Kidney (tissue), 14 donors: ENCODE data around the gene TSACC. TPM values are rescaled to one million over a fixed set of nuclear protein-coding genes. Genes with fewer than 3 reads are reported as not detected.

ENCODE experiments used
- DNase-seq, 5 donors: peaks; one replicate each; pipeline ENCODE4 v3.0.0-alpha.2; 2013 to 2020
- FAIRE-seq: peaks from 2 replicates; lab custom pipeline; 2012; peaks lifted over from hg19 to GRCh38; lab: Jason Lieb, UNC
- H3K27ac ChIP-seq, 2 donors: one replicate each; pipeline ENCODE4 v1.7.0; 2013; ENCODE audit warnings: low read depth in 2 of 2, low read length in 2 of 2, inconsistent platforms in 1 of 2
- H3K27me3 ChIP-seq: one replicate; pipeline ENCODE4 v1.7.1; 2013; ENCODE audit warnings: low read length, inconsistent platforms; ENCODE audit not compliant: control insufficient read depth, insufficient read depth
- H3K36me3 ChIP-seq, 3 donors: one replicate each; pipeline versions ENCODE4 v1.7.0 to v1.7.1; 2013; ENCODE audit warnings: low read length in 3 of 3, control low read depth in 1 of 3, inconsistent platforms in 1 of 3; ENCODE audit not compliant: insufficient read depth in 3 of 3, control insufficient read depth in 2 of 3
- H3K4me1 ChIP-seq, 3 donors: one replicate each; pipeline versions ENCODE4 v1.7.0 to v1.7.1; 2013; ENCODE audit warnings: low read length in 3 of 3, inconsistent platforms in 1 of 3, low read depth in 1 of 3; ENCODE audit not compliant: control insufficient read depth in 2 of 3, insufficient read depth in 2 of 3
- H3K4me3 ChIP-seq, 3 donors: one replicate each; pipeline versions ENCODE4 v1.7.0 to v1.8.1; 2013; ENCODE audit warnings: low read length in 3 of 3, control low read depth in 1 of 3, inconsistent platforms in 1 of 3
- H3K9ac ChIP-seq, 3 donors: one replicate each; pipeline versions ENCODE4 v1.7.0 to v1.7.1; 2013; ENCODE audit warnings: low read length in 3 of 3, control low read depth in 1 of 3, inconsistent platforms in 1 of 3
- H3K9me3 ChIP-seq, 3 donors: one replicate each; pipeline versions ENCODE4 v1.7.0 to v1.7.1; 2013; ENCODE audit warnings: low read length in 3 of 3, control low read depth in 1 of 3, inconsistent platforms in 1 of 3; ENCODE audit not compliant: control insufficient read depth in 2 of 3, insufficient read depth in 1 of 3
- CTCF ChIP-seq: IDR thresholded peaks from 3 replicates; pipeline ENCODE4 v1.5.1; 2012; ENCODE audit warnings: mild to moderate bottlenecking, moderate library complexity, borderline replicate concordance; ENCODE audit not compliant: insufficient read depth; ENCODE audit errors: extremely low read depth
- intact Hi-C: fragments of 100-400 bp; cut with DNase I; formaldehyde crosslinking; loops from one replicate; pipeline ENCODE4 v1.11.1; 2022
- polyA plus RNA-seq: library from polyadenylated mRNA; stranded (reverse); fragments of 350-450 nt; fragmentation: Illumina TruSeq; extraction: RNeasy Lipid Tissue Mini Kit (QIAGEN cat#74804); gene quantifications from one replicate; pipeline ENCODE4 v1.2.3, GENCODE V29; 2014; ENCODE audit warnings: low read depth, low replicate concordance; ENCODE audit not compliant: insufficient read depth
- total RNA-seq: library from RNA; stranded (reverse); fragmentation: NEBNext Ultra II Directional; extraction: Animal tissue kit (Norgen Biotek cat#: 25700); gene quantifications from one replicate; pipeline ENCODE4 v1.2.1, GENCODE V29; 2021
- donor health status: control.
- donor health status: control.
- donor health status: control.
- donor health status: control.
- donor health status: control.
- donor health status: DM: yes; HTN: yes; CAD: no.
- donor health status: Normal renal cell carcinoma (clear cell type).

The TSACC gene
- total and polyA plus RNA-seq, 2 donors from 2014 or later: 1.1 TPM; not detected in 1

GRCh38 chr1:156366378-156367166 lies 28.2 kb downstream of the TSACC start:
- TF ChIP-seq CTCF: no peak
- intact Hi-C loops: no loop called here

GRCh38 chr1:156367383-156368156 lies 29.2 kb downstream of the TSACC start:
- no peak for TF ChIP-seq CTCF
- no peak for FAIRE-seq

More at GRCh38 chr1:156366378-156367166, 28.2 kb downstream of the TSACC start:
- H3K9ac ChIP-seq: no peak overlapping the region
- no peak overlapping the region for H3K4me3 ChIP-seq
- peaks cover 0 to 15% (median 13%) of the 10 kb centered on the region in 3 donors for H3K4me1 ChIP-seq
- H3K9me3 ChIP-seq: no peaks in the 10 kb centered on the region
- H3K36me3 ChIP-seq: no peaks in the 10 kb centered on the region
- FAIRE-seq: no peak
- no peak for DNase-seq
- H3K27ac ChIP-seq: peak overlapping the region; percentile 46 to 77
- peaks cover 2% of the 10 kb centered on the region for H3K27me3 ChIP-seq

GRCh38 chr1:156368157-156368658 lies 29.9 kb downstream of the TSACC start:
- Histone ChIP-seq H3K4me1 (peaks cover 0 to 15% (median 13%) of the 10 kb centered on the region in 3 donors), H3K4me3 (peak overlapping the region in 1 of 3 donors; percentile 17), H3K27ac (peak overlapping the region; percentile 32 to 70), H3K36me3 (no peaks in the 10 kb centered on the region), H3K27me3 (peaks cover 2% of the 10 kb centered on the region), H3K9ac (peak overlapping the region in 1 of 3 donors; percentile 19), H3K9me3 (no peaks in the 10 kb centered on the region)
- FAIRE-seq (no peak), DNase-seq (peak in 2 of 5 donors; percentile 32 to 50)
- intact Hi-C loops: no loop called here
- no peak for TF ChIP-seq CTCF

More at GRCh38 chr1:156367383-156368156, 29.2 kb downstream of the TSACC start:
- H3K27ac ChIP-seq: peak overlapping the region; percentile 55 to 70
- peaks cover 2% of the 10 kb centered on the region for H3K27me3 ChIP-seq
- intact Hi-C loops: no loop called here
- no peaks in the 10 kb centered on the region for H3K36me3 ChIP-seq
- no peaks in the 10 kb centered on the region for H3K9me3 ChIP-seq
- peak overlapping the region in 1 of 3 donors; percentile 19 for H3K9ac ChIP-seq
- no peak for DNase-seq
- H3K4me3 ChIP-seq: peak overlapping the region in 1 of 3 donors; percentile 17
- H3K4me1 ChIP-seq: peaks cover 0 to 15% (median 13%) of the 10 kb centered on the region in 3 donors
